ENCODE data around the gene KSR1. TPM values are rescaled to one million over a fixed set of nuclear protein-coding genes. Genes with fewer than 3 reads are reported as not detected.

Gene KSR1
- total and polyA plus RNA-seq, 9 of the 15 experiments (the other 6 are each of a cell fraction or from before 2014, with no cell fraction given) = 1.4 to 51.7 (median 18.4) TPM

GRCh38 chr17:27609611-27610303 lies 153.5 kb downstream of the KSR1 start (continued):
- TF ChIP-seq MYNN (IDR thresholded peaks at IDR 0.05) (no peak), MYNN (CRISPR knock-in tag; IDR thresholded peaks at IDR 0.05) (no peak), KLF1 (tag; IDR thresholded peaks at IDR 0.05) (no peak), ZNF133 (CRISPR knock-in tag; IDR thresholded peaks at IDR 0.05) (no peak), ETS1 (conservative IDR thresholded peaks at IDR 0.05; ENCODE audit: control insufficient read depth, low read depth, low read length) (no peak), ZNF324 (CRISPR knock-in tag; IDR thresholded peaks at IDR 0.05) (no peak), RAD21 (CRISPR knock-in tag; conservative IDR thresholded peaks at IDR 0.05 in 1 of 2, IDR thresholded peaks at IDR 0.05 in 1 of 2) (peak in 1 of 2 experiments; percentile 43; a peak in 2 of 4 replicates), BMI1 (IDR thresholded peaks at IDR 0.05; ENCODE audit: low read length) (no peak), ZC3H11A (IDR thresholded peaks at IDR 0.05; ENCODE audit: low read depth, low read length) (no peak), THRAP3 (IDR thresholded peaks at IDR 0.05; ENCODE audit: borderline replicate concordance) (no peak), POLR2G (IDR thresholded peaks at IDR 0.05; ENCODE audit: low read depth, low read length) (peak; percentile 32; the same call in 1 of the 2 replicates), ZNF431 (CRISPR knock-in tag; IDR thresholded peaks at IDR 0.05) (no peak), MCM3 (IDR thresholded peaks at IDR 0.05) (no peak), FOSL1 (tag; conservative IDR thresholded peaks at IDR 0.05) (no peak), SMC3 (conservative IDR thresholded peaks at IDR 0.05; ENCODE audit: insufficient read depth, low read depth, low read length) (peak; percentile 38; the same call in 1 of the 2 replicates), SP2 (IDR thresholded peaks at IDR 0.05; ENCODE audit: extremely low read depth, low read depth, low read length, poor library complexity, severe bottlenecking) (no peak), POLR3A (IDR thresholded peaks at IDR 0.05; ENCODE audit: borderline replicate concordance, extremely low read depth, insufficient read depth, insufficient read length) (no peak), ZBTB9 (CRISPR knock-in tag; IDR thresholded peaks at IDR 0.05) (no peak)
